Endothelial cell (in vitro differentiated cells): ENCODE measurements around the gene ETNPPL. TPM values are rescaled to one million over a fixed set of nuclear protein-coding genes. Genes with fewer than 3 reads are reported as not detected.
"Not testable (repeated sequence)": the region's sequence is repeated elsewhere in the genome, so short reads cannot be mapped to it uniquely, and the experiment has no call there.

Experiments
- DNase-seq: peaks from one replicate; pipeline ENCODE4 v3.0.0; 2021; ENCODE audit warnings: low spot score
- H3K27ac Mint-ChIP-seq: one replicate; pipeline ENCODE4 v1.8.0; 2021; ENCODE audit warnings: mixed read lengths, inconsistent platforms; ENCODE audit not compliant: unreplicated experiment
- H3K27me3 Mint-ChIP-seq: one replicate; pipeline ENCODE4 v1.8.0; 2021; ENCODE audit warnings: mild to moderate bottlenecking, moderate library complexity, mixed read lengths, inconsistent platforms; ENCODE audit not compliant: unreplicated experiment
- H3K36me3 Mint-ChIP-seq: one replicate; pipeline ENCODE4 v1.8.0; 2021; ENCODE audit warnings: mild to moderate bottlenecking, low read depth, mixed read lengths, inconsistent platforms; ENCODE audit not compliant: unreplicated experiment
- H3K4me1 Mint-ChIP-seq: one replicate; pipeline ENCODE4 v1.8.0; 2021; ENCODE audit warnings: mild to moderate bottlenecking, mixed read lengths, inconsistent platforms; ENCODE audit not compliant: unreplicated experiment
- H3K4me3 Mint-ChIP-seq: one replicate; pipeline ENCODE4 v1.8.0; 2021; ENCODE audit warnings: mild to moderate bottlenecking, mixed read lengths, inconsistent platforms; ENCODE audit not compliant: unreplicated experiment
- H3K9me3 Mint-ChIP-seq: one replicate; pipeline ENCODE4 v1.8.0; 2021; ENCODE audit warnings: mixed read lengths, inconsistent platforms; ENCODE audit not compliant: unreplicated experiment
- CTCF ChIP-seq: fragments of 200-600 bp; sonication (generic); IDR thresholded peaks from one replicate; pipeline ENCODE4 v1.5.0; 2021; ENCODE audit warnings: antibody characterized with exemption; ENCODE audit not compliant: unreplicated experiment
- total RNA-seq: library from RNA; stranded (reverse); fragmentation: NEBNext Ultra II Directional; extraction: Animal tissue kit (Norgen Biotek cat#: 25700); gene quantifications from one replicate; pipeline ENCODE4 v1.2.1, GENCODE V29; 2021; ENCODE audit not compliant: unreplicated experiment

ETNPPL gene
- total RNA-seq, 1 donor from 2014 or later = not detected

DNA sequence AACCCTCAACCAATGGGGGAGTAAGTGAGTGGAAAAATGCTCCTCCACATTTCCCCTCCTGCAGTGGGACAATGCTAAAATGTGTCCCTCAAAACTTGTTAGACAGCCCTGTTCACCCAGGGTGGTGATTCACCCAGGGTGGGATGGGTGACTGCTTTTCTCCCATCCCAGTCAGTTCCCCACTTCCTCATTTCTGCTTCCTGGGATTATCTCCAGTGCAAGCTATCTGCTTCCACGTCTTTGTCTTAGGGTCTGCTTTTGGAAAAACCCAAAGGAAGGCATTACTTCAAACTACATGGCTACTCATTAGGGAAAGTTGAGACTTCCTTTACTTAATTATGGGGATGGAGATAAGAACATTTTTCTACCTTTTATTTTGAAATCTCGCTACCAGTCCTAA, 45.5 kb downstream of the ETNPPL start:
- peaks cover 2% of the 10 kb centered on the region for H3K27me3 Mint-ChIP-seq
- H3K4me3 Mint-ChIP-seq = no peak overlapping the region
- no peaks in the 10 kb centered on the region for H3K36me3 Mint-ChIP-seq
- no peaks in the 10 kb centered on the region for H3K9me3 Mint-ChIP-seq
- DNase-seq = no peak
- peaks cover 11% of the 10 kb centered on the region for H3K4me1 Mint-ChIP-seq
- TF ChIP-seq CTCF = no peak
- no peak overlapping the region for H3K27ac Mint-ChIP-seq

- H3K36me3 Mint-ChIP-seq = no peaks in the 10 kb centered on the region
- DNase-seq = no peak
- no peaks in the 10 kb centered on the region for H3K9me3 Mint-ChIP-seq
- peaks cover 11% of the 10 kb centered on the region for H3K4me1 Mint-ChIP-seq
- H3K27me3 Mint-ChIP-seq = peaks cover 2% of the 10 kb centered on the region
- H3K27ac Mint-ChIP-seq = no peak overlapping the region
- no peak for TF ChIP-seq CTCF
- no peak overlapping the region for H3K4me3 Mint-ChIP-seq
These were observed 46.5 kb downstream of the ETNPPL start for GRCh38 chr4:108716340-108716739.

DNA sequence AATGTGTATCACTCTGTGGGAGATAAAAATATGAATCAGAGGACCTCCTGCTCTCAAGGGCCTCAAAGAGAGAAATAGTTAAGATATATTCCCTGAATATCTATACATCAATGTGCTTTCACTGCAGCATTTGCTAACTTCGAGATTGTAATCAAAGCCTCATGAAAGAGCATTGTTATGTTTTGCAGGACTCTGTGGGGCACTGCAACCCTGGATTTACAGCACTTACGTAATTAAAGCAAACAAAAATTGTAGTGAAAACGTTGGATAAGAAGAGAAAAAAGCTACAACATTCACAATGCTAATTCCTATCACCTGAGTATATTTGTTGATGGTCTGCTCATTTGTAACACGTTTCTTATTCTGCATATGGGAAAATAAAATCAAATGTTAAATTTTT, 48.0 kb downstream of the ETNPPL start:
- H3K4me1 Mint-ChIP-seq = peaks cover 11% of the 10 kb centered on the region
- no peaks in the 10 kb centered on the region for H3K27me3 Mint-ChIP-seq
- no peaks in the 10 kb centered on the region for H3K36me3 Mint-ChIP-seq
- no peak for DNase-seq
- H3K27ac Mint-ChIP-seq = no peak overlapping the region
- no peaks in the 10 kb centered on the region for H3K9me3 Mint-ChIP-seq
- H3K4me3 Mint-ChIP-seq = no peak overlapping the region
- no peak for TF ChIP-seq CTCF

DNA sequence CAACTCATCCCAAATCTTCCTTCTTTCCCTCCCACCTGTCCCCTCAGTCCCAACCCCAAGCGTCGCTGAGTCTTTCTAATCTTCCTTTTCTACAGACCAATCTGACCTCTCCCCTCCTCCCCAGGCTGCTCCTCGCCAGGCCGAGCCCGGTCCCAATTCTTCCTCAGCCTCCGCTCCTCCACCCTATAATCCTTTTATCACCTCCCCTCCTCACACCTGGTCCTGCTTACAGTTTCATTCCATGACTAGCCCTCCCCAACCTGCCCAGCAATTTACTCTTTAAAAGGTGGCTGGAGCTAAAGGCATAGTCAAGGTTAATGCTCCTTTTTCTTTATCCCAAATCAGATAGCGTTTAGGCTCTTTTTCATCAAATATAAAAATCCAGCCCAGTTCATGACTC, 52.3 kb downstream of the ETNPPL start:
- H3K4me1 Mint-ChIP-seq, H3K27ac Mint-ChIP-seq, H3K27me3 Mint-ChIP-seq, DNase-seq, H3K9me3 Mint-ChIP-seq, H3K4me3 Mint-ChIP-seq, H3K36me3 Mint-ChIP-seq: not testable (repeated sequence)

- H3K4me3 Mint-ChIP-seq = no peak overlapping the region
- no peaks in the 10 kb centered on the region for H3K36me3 Mint-ChIP-seq
- no peaks in the 10 kb centered on the region for H3K9me3 Mint-ChIP-seq
- no peak overlapping the region for H3K27ac Mint-ChIP-seq
- DNase-seq = no peak
- H3K27me3 Mint-ChIP-seq = no peaks in the 10 kb centered on the region
- TF ChIP-seq CTCF = no peak
- peaks cover 3% of the 10 kb centered on the region for H3K4me1 Mint-ChIP-seq
These were observed 53.1 kb downstream of the ETNPPL start for GRCh38 chr4:108709722-108710121.

DNA sequence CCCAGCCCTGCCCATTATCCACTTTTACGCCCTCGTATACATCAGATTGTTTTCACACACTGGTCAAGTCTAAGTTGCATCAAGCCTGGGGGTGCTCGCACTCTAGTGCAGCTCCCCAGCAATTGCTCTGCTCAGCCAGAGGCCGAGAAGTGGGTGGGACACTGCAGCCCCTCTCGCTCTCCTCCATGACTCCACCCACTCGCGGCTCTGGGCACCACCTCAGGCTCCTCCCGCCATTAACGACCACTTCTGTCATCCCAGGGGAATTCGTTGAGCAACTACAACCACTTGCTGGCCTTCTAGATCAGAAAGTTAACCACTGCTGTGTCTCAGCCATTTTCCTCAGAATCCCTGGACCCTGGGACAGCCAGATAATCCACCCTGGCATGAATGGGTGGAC, 53.6 kb downstream of the ETNPPL start:
- Mint-ChIP-seq H3K9me3 (no peaks in the 10 kb centered on the region), H3K4me3 (no peak overlapping the region), H3K4me1 (peaks cover 3% of the 10 kb centered on the region), H3K27me3 (no peaks in the 10 kb centered on the region), H3K36me3 (no peaks in the 10 kb centered on the region), H3K27ac (no peak overlapping the region)
- no peak for DNase-seq
- no peak for TF ChIP-seq CTCF
